GM12878 (cell line): ENCODE measurements around the gene BRICD5. TPM values are rescaled to one million over a fixed set of nuclear protein-coding genes. Genes with fewer than 3 reads are reported as not detected.

Experiments
- ATAC-seq: fragments of 200-7000 bp; cut with Tn5 transposase; 3 replicates; pipeline ENCODE4 v1.9.1; 2020; ENCODE audit warnings: mild to moderate bottlenecking, moderate library complexity
- BruUV-seq: library from RNA; stranded (reverse); fragments of 400-500 nt; replicated peaks from 2 replicates; lab custom pipeline; 2021; lab: Mats Ljungman, UMichigan
- CTCF ChIA-PET: fragments of 300-600 bp; sonication (Branson Sonifier 250); formaldehyde crosslinking; extraction: SDS; loops from one replicate; lab custom pipeline; 2021; ENCODE audit warnings: inconsistent platforms; lab: Yijun Ruan, JAX
- POLR2A ChIA-PET: fragments of 350-600 bp; formaldehyde crosslinking; extraction: SDS; loops from one replicate; lab custom pipeline; 2021; ENCODE audit warnings: inconsistent platforms; lab: Charles Lee
- RAD21 ChIA-PET: fragments of 300-600 bp; sonication (Branson Sonifier 250); formaldehyde crosslinking; loops from one replicate; lab custom pipeline; 2023; ENCODE audit warnings: antibody characterized with exemption; ENCODE audit not compliant: unreplicated experiment; lab: Charles Lee
- SMC1A ChIA-PET: fragments of 300-600 bp; sonication (Branson Sonifier 250); formaldehyde crosslinking; loops from one replicate; lab custom pipeline; 2023; ENCODE audit not compliant: unreplicated experiment, uncharacterized antibody; lab: Charles Lee
- DNase-seq: peaks from one replicate; pipeline ENCODE4 v3.0.0-alpha.2; 2011; ENCODE audit warnings: low read depth, low spot score
- FAIRE-seq: peaks from 3 replicates; lab custom pipeline; 2011; peaks lifted over from hg19 to GRCh38; lab: Jason Lieb, UNC
- H2AFZ ChIP-seq: 2 replicates; pipeline ENCODE4 v1.6.0; 2011; ENCODE audit warnings: low read depth, low read length, control low read depth; ENCODE audit not compliant: control insufficient read depth
- H3K27ac ChIP-seq: 2 replicates; pipeline ENCODE4 v1.5.1; 2011; ENCODE audit warnings: control low read depth; ENCODE audit not compliant: control insufficient read depth, insufficient read depth
- H3K27me3 ChIP-seq, 2 experiments: replicated peaks in 1 of 2; 2 replicates each; pipeline versions ENCODE4 v1.6.0 to v1.6.1; 2011; ENCODE audit warnings: low read length in 1 of 2; ENCODE audit not compliant: control insufficient read depth in 2 of 2, insufficient read depth in 2 of 2
- H3K36me3 ChIP-seq, 2 experiments: 2 replicates each; pipeline ENCODE4 v1.5.1; 2011; ENCODE audit warnings: low read length in 1 of 2; ENCODE audit not compliant: control insufficient read depth in 2 of 2, insufficient read depth in 2 of 2
- H3K4me1 ChIP-seq: 2 replicates; pipeline ENCODE4 v1.6.1; 2011; ENCODE audit warnings: mild to moderate bottlenecking, low read length, moderate library complexity, mixed read lengths; ENCODE audit not compliant: control insufficient read depth, insufficient read depth
- H3K4me2 ChIP-seq: 2 replicates; pipeline ENCODE4 v1.6.0; 2011; ENCODE audit warnings: control low read depth; ENCODE audit not compliant: control insufficient read depth, insufficient read depth
- H3K4me3 ChIP-seq: fragments of 200-600 bp; sonication (generic); 2 replicates; pipeline ENCODE4 v1.5.1; 2016
- H3K79me2 ChIP-seq: 2 replicates; pipeline ENCODE4 v1.6.0; 2011; ENCODE audit warnings: low read length; ENCODE audit not compliant: control insufficient read depth, insufficient read depth
- H3K9ac ChIP-seq: 2 replicates; pipeline ENCODE4 v1.8.0; 2011; ENCODE audit warnings: low read length, control low read depth, mixed read lengths; ENCODE audit not compliant: control insufficient read depth, insufficient read depth
- H3K9me3 ChIP-seq: replicated peaks from 3 replicates; pipeline ENCODE4 v1.5.1; 2011; ENCODE audit warnings: mild to moderate bottlenecking, low read length; ENCODE audit not compliant: control insufficient read depth, insufficient read depth
- H4K20me1 ChIP-seq: 2 replicates; pipeline ENCODE4 v1.6.0; 2011; ENCODE audit not compliant: control insufficient read depth, insufficient read depth
- BCL11A ChIP-seq: IDR thresholded peaks from 2 replicates; pipeline ENCODE4 v1.6.1; 2011; ENCODE audit warnings: low read depth, low read length
- CTCF ChIP-seq, 3 experiments: IDR thresholded peaks in 2 of 3; conservative IDR thresholded peaks in 1 of 3; 2 replicates each; pipeline ENCODE4 v1.5.1; 2011; ENCODE audit warnings: low read depth in 3 of 3, low read length in 3 of 3, mild to moderate bottlenecking in 3 of 3, control low read depth in 2 of 3, moderate library complexity in 2 of 3, inconsistent platforms in 1 of 3, mixed read lengths in 1 of 3; ENCODE audit not compliant: control insufficient read depth in 2 of 3, insufficient read depth in 1 of 3; ENCODE audit errors: extremely low read depth in 1 of 3
- IRF4 ChIP-seq: IDR thresholded peaks from 2 replicates; pipeline ENCODE4 v1.6.1; 2011; ENCODE audit warnings: low read depth, low read length
- NR2F1 ChIP-seq: fragments of 450-650 bp; conservative IDR thresholded peaks from 2 replicates; pipeline ENCODE4 v1.6.1; 2017; ENCODE audit warnings: mild to moderate bottlenecking
- NRF1 ChIP-seq: conservative IDR thresholded peaks from 2 replicates; pipeline ENCODE4 v1.6.1; 2011; ENCODE audit warnings: mild to moderate bottlenecking, low read depth, low read length, improper control_type of control experiment
- PBX3 ChIP-seq: IDR thresholded peaks from 2 replicates; pipeline ENCODE4 v1.6.1; 2011; ENCODE audit warnings: mild to moderate bottlenecking, low read depth, low read length, moderate library complexity; ENCODE audit not compliant: insufficient replicate concordance
- RAD51 ChIP-seq: fragments of 450-650 bp; IDR thresholded peaks from 2 replicates; pipeline ENCODE4 v1.6.1; 2016; ENCODE audit warnings: moderate library complexity, mild to moderate bottlenecking, inconsistent platforms
- RB1 ChIP-seq: fragments of 450-650 bp; formaldehyde crosslinking; IDR thresholded peaks from 2 replicates; pipeline ENCODE4 v1.6.1; 2017; ENCODE audit warnings: mild to moderate bottlenecking, borderline replicate concordance
- RELA ChIP-seq: fragments of 450-650 bp; IDR thresholded peaks from 2 replicates; pipeline ENCODE4 v1.8.0; 2014; ENCODE audit warnings: borderline replicate concordance; ENCODE audit not compliant: partially characterized antibody
- RUNX3 ChIP-seq: IDR thresholded peaks from 2 replicates; pipeline ENCODE4 v1.6.1; 2012; ENCODE audit warnings: low read length, inconsistent platforms
- WGBS: methylation state at CpG from one replicate; pipeline ENCODE4 v1.1.6; 2016; ENCODE audit warnings: low lambda C conversion rate; ENCODE audit not compliant: insufficient replicate concordance, insufficient coverage; ENCODE audit errors: missing lambda C conversion rate; 5-methylcytosine and 5-hydroxymethylcytosine counted together
- in situ Hi-C: fragments of 300-500 bp; cut with MboI; formaldehyde crosslinking; loops from 9 replicates; pipeline ENCODE4 v1.14.3; 2018; ENCODE audit warnings: mixed read lengths
- intact Hi-C: fragments of 100-400 bp; cut with micrococcal nuclease; formaldehyde crosslinking; loops from one replicate; pipeline ENCODE4 v1.14.2; 2022; ENCODE audit not compliant: unreplicated experiment
- polyA plus RNA-seq, 11 experiments: library from polyadenylated mRNA; depleted of rRNA in 4 of 11; unstranded in 6 of 11; stranded (reverse) in 5 of 11; fragments of >200 nt; fragmentation: Nextera tagmentation in 4 of 11; fragmentation: Illumina TruSeq in 1 of 11; extraction: Ambion mirVana in 4 of 11; extraction: Trizol in 1 of 11; gene quantifications; 1 replicate in 1 of 11; 2 replicates in 10 of 11; pipeline versions ENCODE4 v1.2.1 to v1.2.3, GENCODE V29; 2011 to 2016; ENCODE audit warnings: inconsistent platforms in 2 of 11, missing spikeins in 2 of 11, low read depth in 1 of 11
- total RNA-seq, 4 experiments: library from RNA; depleted of rRNA in 3 of 4; stranded (reverse); fragments of >200 nt in 3 of 4; fragmentation: Illumina TruSeq in 1 of 4; extraction: Trizol in 1 of 4; gene quantifications; 2 replicates each; pipeline versions ENCODE4 v1.2.1 to v1.2.3, GENCODE V29; 2013 to 2021
- TF ChIP-seq, protein P1 (sequence below): fragments of 450-650 bp; IDR thresholded peaks from 2 replicates; pipeline ENCODE4 v1.6.1; 2017; ENCODE audit warnings: borderline replicate concordance

The BRICD5 gene
- total and polyA plus RNA-seq, 10 of the 15 experiments (the other 5 are each of a cell fraction or from before 2014, with no cell fraction given) = 0.58 to 11.6 (median 1.5) TPM; not detected in 1

- TF ChIP-seq, protein P1, sequence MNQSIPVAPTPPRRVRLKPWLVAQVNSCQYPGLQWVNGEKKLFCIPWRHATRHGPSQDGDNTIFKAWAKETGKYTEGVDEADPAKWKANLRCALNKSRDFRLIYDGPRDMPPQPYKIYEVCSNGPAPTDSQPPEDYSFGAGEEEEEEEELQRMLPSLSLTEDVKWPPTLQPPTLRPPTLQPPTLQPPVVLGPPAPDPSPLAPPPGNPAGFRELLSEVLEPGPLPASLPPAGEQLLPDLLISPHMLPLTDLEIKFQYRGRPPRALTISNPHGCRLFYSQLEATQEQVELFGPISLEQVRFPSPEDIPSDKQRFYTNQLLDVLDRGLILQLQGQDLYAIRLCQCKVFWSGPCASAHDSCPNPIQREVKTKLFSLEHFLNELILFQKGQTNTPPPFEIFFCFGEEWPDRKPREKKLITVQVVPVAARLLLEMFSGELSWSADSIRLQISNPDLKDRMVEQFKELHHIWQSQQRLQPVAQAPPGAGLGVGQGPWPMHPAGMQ = no peak
- TF ChIP-seq NR2F1 (no peak), RAD51 (no peak), RELA (no peak), NRF1 (no peak)
Measured at GRCh38 chr16:2231016-2231931, 20.6 kb upstream of the BRICD5 start (continued).

- no peak overlapping the region for H3K9ac ChIP-seq
- intact Hi-C loops (no loop called here), in situ Hi-C loops (no loop called here)
- peaks cover 4 to 45% of the 10 kb centered on the region in 2 experiments; a peak in 3 of 4 replicates for H3K36me3 ChIP-seq
- H4K20me1 ChIP-seq = no peaks in the 10 kb centered on the region
- ChIA-PET RAD21 (no interaction called here), POLR2A (interaction anchor here (1.0 kb wide), 1 partner anchor 10 kb away, joined by 5 read pairs; no protein-coding TSS in a partner anchor), SMC1A (no interaction called here), CTCF (no interaction called here)
- no peak overlapping the region for H3K27ac ChIP-seq
- no peak for ATAC-seq
- no peak for FAIRE-seq
- H2AFZ ChIP-seq = no peak overlapping the region
- no peaks in the 10 kb centered on the region for H3K27me3 ChIP-seq
- BruUV-seq = no TSS peak
- no peak for DNase-seq
- H3K9me3 ChIP-seq = no peaks in the 10 kb centered on the region
- TF ChIP-seq CTCF (IDR thresholded peaks at IDR 0.05 in 2 of 3, conservative IDR thresholded peaks at IDR 0.05 in 1 of 3; ENCODE audit: control insufficient read depth in 2 of 3, extremely low read depth in 1 of 3, insufficient read depth in 1 of 3, low read depth in 3 of 3, low read length in 3 of 3) (no peak), RB1 (no peak), PBX3 (no peak), RELA (no peak), RUNX3 (no peak), BCL11A (no peak), IRF4 (no peak)
- peaks cover 9% of the 10 kb centered on the region for H3K79me2 ChIP-seq
- 55% methylated on average over 11 of the region's 13 CpGs for WGBS
- H3K4me1 ChIP-seq = no peaks in the 10 kb centered on the region
- H3K4me3 ChIP-seq = no peak overlapping the region
- H3K4me2 ChIP-seq = no peak overlapping the region
Measured at GRCh38 chr16:2230376-2230775, 19.7 kb upstream of the BRICD5 start.
